Measurements from ENCODE around the gene DNAJC18.
"Not testable (repeated sequence)": the region's sequence is repeated elsewhere in the genome, so short reads cannot be mapped to it uniquely, and the experiment has no call there.

DNAJC18 gene

DNA sequence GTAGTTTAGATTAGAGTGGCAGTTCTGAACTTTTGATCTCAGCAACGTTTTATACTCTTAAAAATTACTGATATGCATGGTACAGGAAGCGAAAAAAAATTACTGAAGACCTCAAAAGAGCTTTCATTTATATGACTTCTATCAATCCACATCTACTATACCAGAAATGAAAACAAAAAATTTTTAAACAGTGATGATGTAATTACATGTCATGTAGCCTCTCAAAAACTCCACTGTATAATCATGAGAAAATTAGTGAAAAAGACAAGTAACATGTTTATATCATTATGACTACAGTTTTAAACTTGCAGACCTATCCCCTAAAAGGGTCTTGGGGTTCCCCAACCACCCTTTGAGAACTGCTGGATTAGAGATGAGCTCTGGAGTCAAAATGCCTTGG is 9.3 kb downstream of the DNAJC18 start:
- DNase-seq (ENCODE audit: low read depth, low spot score): no peak

DNA sequence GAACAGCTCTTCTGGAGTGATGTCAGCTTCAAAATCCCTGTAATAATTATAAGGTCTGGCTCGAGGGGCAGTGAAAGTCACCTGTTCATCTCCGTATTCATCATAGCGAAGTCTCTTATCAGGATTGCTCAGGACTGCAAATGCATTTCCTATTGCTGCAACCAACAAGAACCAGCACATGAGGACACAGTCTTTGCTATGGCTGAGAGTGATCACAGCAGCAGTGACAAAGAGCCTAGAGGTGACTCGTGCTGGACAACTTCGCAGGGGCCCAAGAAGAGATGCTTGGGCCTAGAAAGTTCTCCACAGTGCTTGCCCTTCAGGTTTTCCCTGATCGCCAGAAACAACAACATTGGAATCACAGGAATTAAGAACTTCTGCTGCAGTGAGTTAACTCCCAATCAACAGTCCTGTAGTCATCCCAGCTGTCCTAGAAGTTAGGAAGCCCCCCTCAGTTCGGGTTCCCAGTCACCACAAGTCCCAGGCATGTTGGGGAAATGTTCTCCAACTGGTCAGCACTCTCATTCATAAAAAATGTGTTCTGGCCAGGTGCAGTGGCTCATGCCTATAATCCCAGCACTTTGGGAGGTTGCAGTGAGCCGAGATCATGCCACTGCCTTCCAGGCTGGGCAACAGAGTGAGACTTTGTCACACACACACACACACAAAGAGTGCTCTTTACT is 13.0 kb downstream of the DNAJC18 start:
- DNase-seq (ENCODE audit: low read depth, low spot score): peak; percentile 79

DNA sequence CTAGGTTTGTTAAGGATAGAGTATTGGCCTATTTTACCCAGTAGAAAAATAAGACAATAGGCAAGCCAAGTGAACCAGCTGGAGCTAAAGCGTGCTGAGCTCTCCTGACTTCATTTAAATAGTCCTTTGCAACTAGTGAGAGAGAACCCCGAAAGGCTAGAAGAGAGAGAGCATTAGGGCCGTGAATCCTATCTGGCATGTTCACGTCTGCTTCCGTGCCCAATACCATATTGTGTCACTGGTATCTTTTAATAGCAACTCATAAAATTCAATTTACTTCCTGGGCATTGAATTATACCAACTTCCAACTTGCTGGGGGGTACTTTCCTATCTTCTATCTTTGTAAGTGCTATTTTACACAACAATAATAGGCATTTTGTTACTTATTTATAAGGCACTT is 13.8 kb downstream of the DNAJC18 start:
- DNase-seq (ENCODE audit: low read depth, low spot score): no peak

- DNase-seq (ENCODE audit: low read depth, low spot score): peak; percentile 84
These were observed 16.9 kb downstream of the DNAJC18 start for GRCh38 chr5:139422307-139422893.

DNA sequence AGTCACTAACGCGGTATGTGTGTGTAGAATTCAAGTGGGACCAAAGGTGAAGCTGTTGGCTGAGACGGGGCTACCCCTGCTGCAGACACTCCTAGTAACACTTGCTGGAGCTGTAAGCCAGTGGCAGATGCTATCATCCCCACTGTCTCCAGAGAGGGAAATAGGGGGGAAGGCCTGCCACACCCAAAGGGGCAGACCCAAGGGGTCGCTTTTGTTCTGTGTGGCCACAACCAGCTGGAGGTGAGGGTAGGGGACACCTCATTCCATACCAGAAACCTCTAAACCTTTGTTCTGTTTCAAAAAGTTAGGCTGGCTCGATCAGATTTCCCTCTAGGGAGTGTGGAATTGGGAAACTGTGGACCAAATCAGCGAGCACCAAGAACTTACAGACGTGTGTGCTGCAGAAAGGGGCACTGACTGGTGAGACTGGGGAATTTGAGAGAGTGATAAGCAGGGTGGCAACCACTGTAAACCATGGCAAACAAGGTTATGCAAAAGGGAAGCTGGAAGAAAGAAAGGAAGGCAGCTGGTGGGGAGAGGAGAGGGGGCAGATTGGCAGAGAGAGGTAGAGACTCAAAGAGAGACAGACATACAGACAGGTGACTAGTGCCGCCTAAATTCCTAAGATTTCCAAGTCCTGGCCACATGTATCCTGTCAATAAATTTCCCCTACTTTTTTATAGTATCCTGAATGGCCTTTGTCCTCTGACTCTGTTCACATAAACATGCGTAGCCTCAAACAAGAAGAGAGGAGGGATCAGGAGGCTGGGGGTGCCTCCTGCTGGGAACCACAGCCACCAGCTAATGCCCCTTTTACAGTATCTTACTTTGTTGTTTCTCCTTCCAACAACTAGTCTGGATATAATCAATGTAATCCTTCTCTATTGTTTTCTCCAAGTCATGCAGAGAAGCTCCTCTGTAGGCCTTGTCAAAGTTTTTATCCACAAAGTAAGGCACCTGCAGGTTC is 19.8 kb downstream of the DNAJC18 start:
- no peak for DNase-seq (ENCODE audit: low read depth, low spot score)

GRCh38 chr5:139418793-139419192 is 20.5 kb downstream of the DNAJC18 start:
- DNase-seq (ENCODE audit: low read depth, low spot score): no peak

GRCh38 chr5:139417214-139417613 is 22.1 kb downstream of the DNAJC18 start:
- peak; percentile 34 for DNase-seq (ENCODE audit: low read depth, low spot score)

GRCh38 chr5:139416651-139417050 is 22.7 kb downstream of the DNAJC18 start:
- no peak for DNase-seq (ENCODE audit: low read depth, low spot score)

GRCh38 chr5:139415869-139416268 is 23.5 kb downstream of the DNAJC18 start:
- no peak for DNase-seq (ENCODE audit: low read depth, low spot score)

GRCh38 chr5:139415221-139415861 is 24.0 kb downstream of the DNAJC18 start:
- peak; percentile 84 for DNase-seq (ENCODE audit: low read depth, low spot score)

GRCh38 chr5:139414581-139415130 is 24.7 kb downstream of the DNAJC18 start:
- peak; percentile 62 for DNase-seq (ENCODE audit: low read depth, low spot score)

GRCh38 chr5:139413963-139414362 is 25.4 kb downstream of the DNAJC18 start:
- DNase-seq (ENCODE audit: low read depth, low spot score): no peak

GRCh38 chr5:139413153-139413552 is 26.2 kb downstream of the DNAJC18 start:
- no peak for DNase-seq (ENCODE audit: low read depth, low spot score)

- DNase-seq (ENCODE audit: low read depth, low spot score): no peak
These were observed 28.1 kb downstream of the DNAJC18 start for GRCh38 chr5:139410993-139411828.

DNA sequence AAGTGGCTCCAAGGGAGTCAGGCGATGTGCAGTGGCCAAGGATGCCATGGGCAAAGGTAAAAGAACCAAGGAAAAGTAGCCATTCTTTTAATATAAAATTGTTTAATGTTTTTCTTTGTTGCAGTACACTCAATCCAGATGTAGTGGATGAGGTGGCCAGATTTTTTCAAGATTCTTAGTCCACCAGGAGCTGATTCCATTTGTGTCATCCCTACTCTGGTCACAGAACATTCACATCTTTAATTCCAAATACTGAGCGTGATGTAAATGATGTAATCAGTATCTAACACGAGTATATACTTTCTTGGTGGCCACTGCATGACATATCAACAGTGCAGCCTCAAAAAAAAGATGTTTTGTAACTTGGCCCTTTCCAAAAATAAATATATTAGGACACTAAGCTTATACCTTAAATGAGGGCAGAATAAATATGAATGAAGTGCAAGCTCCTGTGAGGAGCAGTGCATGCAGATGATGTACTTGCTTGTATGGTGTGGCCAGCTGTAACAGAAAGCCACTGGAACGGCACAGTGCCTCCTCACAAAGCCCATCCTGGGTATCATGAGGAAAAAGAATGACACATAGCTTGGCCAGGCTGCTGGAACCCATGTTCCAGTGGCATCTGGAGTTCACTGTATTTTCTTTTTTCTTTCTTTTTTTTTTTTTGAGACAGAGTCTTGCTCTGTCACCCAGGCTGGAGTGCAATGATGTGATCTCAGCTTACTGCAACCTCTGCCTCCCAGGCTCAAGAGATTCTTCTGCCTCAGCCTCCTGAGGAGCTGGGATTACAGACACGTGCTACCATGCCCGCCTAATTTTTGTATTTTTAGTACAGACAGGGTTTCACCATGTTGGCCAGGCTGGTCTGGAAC is 29.0 kb downstream of the DNAJC18 start:
- DNase-seq (ENCODE audit: low read depth, low spot score): no peak

GRCh38 chr5:139409116-139409515 is 30.2 kb downstream of the DNAJC18 start:
- DNase-seq (ENCODE audit: low read depth, low spot score): not testable (repeated sequence)

DNA sequence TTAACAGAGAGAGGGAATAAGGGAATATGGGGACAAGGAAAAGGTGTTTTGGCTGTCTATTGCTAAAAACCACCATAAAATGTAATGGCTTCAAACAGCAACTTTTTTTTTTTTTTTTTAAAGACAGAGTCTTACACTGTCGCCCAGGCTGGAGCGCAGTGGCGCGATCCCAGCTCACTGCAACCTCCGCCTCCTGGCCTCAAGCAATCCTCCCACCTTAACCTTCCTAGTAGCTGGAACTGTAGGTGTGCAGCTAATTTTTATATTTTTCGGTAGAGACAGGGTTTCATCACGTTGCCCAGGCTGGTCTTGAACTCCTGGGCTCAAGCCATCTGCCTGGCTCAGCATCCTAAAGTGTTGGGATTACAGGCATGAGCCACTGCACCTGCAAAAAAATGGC is 31.1 kb downstream of the DNAJC18 start:
- DNase-seq (ENCODE audit: low read depth, low spot score): no peak

DNA sequence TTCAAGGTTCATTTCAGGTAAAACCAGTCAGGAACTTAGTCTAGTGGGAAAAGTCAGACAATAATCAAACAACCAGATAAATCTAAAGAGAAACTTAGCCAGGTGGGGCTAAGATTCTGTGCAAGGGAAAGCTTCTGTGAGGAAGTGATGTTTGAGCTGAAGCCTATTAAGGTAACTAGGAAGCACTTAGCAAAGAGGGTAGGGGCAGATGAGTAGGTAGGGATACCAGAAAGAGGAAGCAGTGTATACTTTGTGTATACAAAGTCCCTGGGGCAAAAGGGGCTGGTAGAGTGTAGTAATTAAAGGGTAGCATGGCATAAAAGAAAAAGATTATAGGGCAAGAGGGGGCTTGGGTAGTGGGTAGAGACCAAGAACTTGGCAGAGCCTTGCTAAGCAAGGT is 31.8 kb downstream of the DNAJC18 start:
- no peak for DNase-seq (ENCODE audit: low read depth, low spot score)

DNA sequence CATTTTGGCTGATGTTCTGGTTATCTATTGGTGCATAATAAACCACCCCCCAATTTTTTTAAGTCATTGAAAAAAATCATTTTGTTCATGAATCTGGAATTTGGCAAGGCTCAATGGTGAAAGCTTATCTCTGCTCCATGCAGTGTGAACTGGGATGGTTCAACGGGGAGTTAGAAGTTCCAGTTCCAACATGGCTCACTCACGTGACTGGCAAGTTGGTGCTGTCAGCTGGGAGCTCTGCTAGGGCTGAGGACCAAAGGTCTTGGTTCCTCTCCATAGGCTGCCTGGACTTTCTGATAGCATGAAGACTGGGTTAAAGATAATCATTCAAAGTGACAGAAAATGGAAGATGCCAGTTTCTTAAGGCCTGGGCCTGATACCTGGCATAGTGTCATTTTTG is 32.4 kb downstream of the DNAJC18 start:
- DNase-seq (ENCODE audit: low read depth, low spot score): no peak

- DNase-seq (ENCODE audit: low read depth, low spot score): no peak
These were observed 34.9 kb downstream of the DNAJC18 start for GRCh38 chr5:139404484-139404840.
